Stimulated activated CD4-positive, alpha-beta T cell treated with anti-CD3 and anti-CD28 coated beads, Interleukin-4, amount 100 ng/mL, for 4 hours (primary cell): ENCODE results near the gene FSIP1.

Experiments
- DNase-seq, 2 experiments: peaks; one replicate each; pipeline ENCODE4 v3.0.0-alpha.2; 2020

Gene FSIP1

GRCh38 chr15:39613271-39613670 is 169.4 kb downstream of the FSIP1 start:
- DNase-seq, result no peak

DNA sequence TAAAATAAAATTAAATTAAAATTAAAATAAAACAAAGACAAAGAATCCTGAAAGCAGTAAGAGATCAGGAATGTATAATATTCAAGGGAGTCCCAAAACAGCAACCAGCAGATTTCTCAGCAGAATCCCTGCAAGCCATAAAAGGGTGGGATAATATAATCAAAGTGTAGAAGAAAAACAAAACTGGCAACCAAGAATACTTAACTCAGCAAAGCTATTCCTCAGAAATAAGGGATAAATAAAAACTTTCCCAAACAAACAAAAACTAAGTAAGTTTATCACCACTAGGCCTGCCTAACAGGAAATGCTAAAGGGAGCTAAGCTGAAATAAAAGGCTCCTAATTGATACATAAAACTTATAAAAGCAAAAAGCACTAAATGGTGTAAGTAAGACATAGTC is 172.0 kb downstream of the FSIP1 start:
- no peak for DNase-seq

- DNase-seq, result no peak
Measured at GRCh38 chr15:39609166-39609916, 173.3 kb downstream of the FSIP1 start.

GRCh38 chr15:39608185-39609139 is 174.2 kb downstream of the FSIP1 start:
- no peak for DNase-seq

GRCh38 chr15:39605146-39605545 is 177.5 kb downstream of the FSIP1 start:
- DNase-seq, result no peak

- no peak for DNase-seq
Measured at GRCh38 chr15:39602143-39602542, 180.5 kb downstream of the FSIP1 start.

- DNase-seq, result no peak
Measured at GRCh38 chr15:39599871-39600270, 182.8 kb downstream of the FSIP1 start.

DNA sequence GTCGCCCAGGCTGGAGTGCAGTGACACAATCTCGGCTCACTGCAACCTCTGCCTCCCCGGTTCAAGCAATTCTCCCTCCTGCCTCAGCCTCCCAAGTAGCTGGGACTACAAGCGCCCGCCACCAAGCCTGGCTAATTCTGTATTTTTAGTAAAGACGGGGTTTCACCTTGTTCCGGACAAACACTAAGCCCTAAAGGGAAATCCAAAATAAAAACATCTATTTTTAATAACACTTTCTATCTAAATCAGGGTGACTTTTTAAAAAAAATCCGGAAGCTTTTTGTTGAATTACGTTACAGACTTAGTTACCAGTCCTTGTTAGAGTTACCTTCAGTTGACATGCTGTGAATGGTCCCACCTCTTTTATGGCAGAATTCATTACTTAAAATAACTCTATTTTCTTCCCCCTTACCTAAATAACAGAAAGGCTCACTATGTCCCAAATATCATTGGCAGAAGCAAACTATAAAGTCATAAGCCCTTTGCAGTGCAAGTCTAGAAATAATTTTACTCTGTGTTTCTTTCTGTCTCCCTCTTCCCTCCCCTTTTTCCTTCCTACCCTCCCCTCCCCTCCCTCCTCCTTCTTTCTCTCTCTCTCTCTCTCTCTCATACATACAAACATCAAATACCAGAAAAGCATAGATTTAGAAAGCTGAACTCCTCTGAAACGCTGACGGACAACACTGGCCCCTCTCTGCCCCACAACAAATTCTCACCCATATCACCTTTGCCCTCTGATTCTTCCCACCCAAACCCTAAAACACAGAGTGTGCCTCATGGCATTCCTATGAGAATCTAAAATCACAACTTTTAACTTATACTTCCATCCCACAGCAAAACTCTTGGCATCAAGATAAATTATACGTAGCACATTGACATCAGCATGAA is 183.4 kb downstream of the FSIP1 start:
- no peak for DNase-seq

GRCh38 chr15:39598186-39598850 is 184.3 kb downstream of the FSIP1 start:
- DNase-seq, result no peak

DNA sequence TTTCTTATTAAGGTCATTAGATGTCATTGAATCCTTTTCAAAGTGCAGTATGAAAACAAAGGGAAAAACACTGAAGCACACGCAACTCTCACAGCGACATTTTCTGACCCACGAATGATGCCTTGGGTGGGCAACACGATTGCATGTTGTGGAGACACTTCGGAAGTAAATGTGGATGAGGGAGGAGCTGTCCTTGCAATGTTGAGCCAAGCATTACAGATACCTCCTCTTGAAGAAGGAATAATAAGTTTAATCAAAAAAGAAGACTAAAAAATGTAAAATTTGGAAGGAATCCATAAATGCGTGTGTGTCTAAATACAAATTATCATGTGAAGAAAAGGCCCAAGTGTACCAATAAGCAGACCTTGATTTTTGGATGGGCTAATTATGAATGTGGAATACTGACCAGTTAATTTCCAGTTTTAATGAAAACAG is 184.9 kb downstream of the FSIP1 start:
- DNase-seq, result no peak

GRCh38 chr15:39597336-39597735 is 185.3 kb downstream of the FSIP1 start:
- no peak for DNase-seq

- no peak for DNase-seq
Measured at GRCh38 chr15:39596358-39597051, 186.1 kb downstream of the FSIP1 start.

DNA sequence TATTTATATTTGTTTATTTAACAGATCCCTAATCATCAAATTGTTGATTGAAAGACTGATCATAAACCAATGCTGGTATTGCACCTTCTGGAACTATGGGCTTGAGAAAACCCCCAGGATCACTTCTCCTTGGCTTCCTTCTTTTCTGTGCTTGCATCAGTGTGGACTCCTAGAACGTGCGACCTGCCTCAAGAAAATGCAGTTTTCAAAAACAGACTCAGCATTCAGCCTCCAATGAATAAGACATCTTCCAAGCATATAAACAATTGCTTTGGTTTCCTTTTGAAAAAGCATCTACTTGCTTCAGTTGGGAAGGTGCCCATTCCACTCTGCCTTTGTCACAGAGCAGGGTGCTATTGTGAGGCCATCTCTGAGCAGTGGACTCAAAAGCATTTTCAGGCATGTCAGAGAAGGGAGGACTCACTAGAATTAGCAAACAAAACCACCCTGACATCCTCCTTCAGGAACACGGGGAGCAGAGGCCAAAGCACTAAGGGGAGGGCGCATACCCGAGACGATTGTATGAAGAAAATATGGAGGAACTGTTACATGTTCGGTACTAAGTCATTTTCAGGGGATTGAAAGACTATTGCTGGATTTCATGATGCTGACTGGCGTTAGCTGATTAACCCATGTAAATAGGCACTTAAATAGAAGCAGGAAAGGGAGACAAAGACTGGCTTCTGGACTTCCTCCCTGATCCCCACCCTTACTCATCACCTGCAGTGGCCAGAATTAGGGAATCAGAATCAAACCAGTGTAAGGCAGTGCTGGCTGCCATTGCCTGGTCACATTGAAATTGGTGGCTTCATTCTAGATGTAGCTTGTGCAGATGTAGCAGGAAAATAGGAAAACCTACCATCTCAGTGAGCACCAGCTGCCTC is 187.1 kb downstream of the FSIP1 start:
- DNase-seq, result no peak

GRCh38 chr15:39594446-39595337 is 187.9 kb downstream of the FSIP1 start:
- DNase-seq, result no peak

GRCh38 chr15:39593656-39594445 is 188.8 kb downstream of the FSIP1 start:
- DNase-seq, result peak in 1 of 2 experiments; percentile 14

DNA sequence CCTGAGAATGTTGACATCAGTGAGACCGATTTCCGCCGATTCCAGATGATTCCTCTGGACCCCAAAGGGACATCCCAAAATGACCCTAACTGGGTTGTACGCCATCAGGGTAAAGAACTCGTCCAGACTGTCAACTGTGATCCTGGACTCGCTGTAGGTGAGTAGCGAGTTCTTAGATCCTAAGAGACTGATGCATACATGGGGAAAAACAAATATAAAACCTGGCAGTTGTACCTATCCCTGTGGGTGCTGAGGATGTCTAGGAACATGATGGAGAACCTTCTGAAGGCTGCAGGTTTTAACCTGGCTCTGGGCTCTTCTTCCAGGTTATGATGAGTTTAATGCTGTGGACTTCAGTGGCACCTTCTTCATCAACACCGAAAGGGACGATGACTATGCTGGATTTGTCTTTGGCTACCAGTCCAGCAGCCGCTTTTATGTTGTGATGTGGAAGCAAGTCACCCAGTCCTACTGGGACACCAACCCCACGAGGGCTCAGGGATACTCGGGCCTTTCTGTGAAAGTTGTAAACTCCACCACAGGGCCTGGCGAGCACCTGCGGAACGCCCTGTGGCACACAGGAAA is 189.5 kb downstream of the FSIP1 start:
- no peak for DNase-seq

DNA sequence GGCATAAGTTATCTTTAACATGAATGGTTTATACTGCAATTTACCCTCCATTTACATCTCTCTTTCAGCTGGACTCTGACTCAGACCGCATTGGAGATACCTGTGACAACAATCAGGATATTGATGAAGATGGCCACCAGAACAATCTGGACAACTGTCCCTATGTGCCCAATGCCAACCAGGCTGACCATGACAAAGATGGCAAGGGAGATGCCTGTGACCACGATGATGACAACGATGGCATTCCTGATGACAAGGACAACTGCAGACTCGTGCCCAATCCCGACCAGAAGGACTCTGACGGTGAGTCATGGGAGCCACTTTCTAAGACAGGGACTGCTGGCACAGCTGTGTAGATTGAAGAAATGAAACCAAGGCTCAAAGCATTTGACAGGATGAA is 190.1 kb downstream of the FSIP1 start:
- no peak for DNase-seq

DNA sequence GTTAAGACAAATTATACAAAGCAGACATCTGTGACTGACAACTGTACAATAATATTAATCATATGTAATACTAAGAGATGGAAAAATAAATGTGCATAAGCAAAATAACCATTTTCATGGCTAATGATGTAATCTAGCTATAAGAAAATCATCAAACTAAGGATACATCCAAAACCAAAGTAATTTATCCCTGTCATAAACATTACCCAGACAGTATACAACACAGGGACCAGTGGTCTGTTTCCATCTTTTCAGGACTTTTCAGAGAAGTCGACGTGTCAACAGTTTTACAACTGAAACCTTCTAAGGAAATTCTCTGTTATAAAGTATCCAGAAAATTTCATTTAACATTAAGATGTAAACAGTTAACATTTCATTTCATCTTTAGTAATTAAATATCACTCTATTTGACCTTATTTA is 190.7 kb downstream of the FSIP1 start:
- DNase-seq, result no peak
